Activated CD4-positive, alpha-beta memory T cell treated with anti-CD3 and anti-CD28 coated beads for 36 hours (primary cell): ENCODE results near the gene IMMP2L. TPM values are rescaled to one million over a fixed set of nuclear protein-coding genes. Genes with fewer than 3 reads are reported as not detected.
"Not testable (repeated sequence)": the region's sequence is repeated elsewhere in the genome, so short reads cannot be mapped to it uniquely, and the experiment has no call there.

Experiments used
- CTCF ChIA-PET: fragments of 350-600 bp; sonication (Branson Sonifier 250); formaldehyde crosslinking; loops from one replicate; lab custom pipeline; 2021; ENCODE audit warnings: antibody characterized with exemption, inconsistent platforms; lab: Charles Lee
- POLR2A ChIA-PET: fragments of 350-600 bp; sonication (Branson Sonifier 250); formaldehyde crosslinking; loops from one replicate; lab custom pipeline; 2021; ENCODE audit warnings: antibody characterized with exemption; lab: Charles Lee
- DNase-seq: peaks from one replicate; pipeline ENCODE4 v3.0.0-alpha.2; 2020
- H3K27ac Mint-ChIP-seq: one replicate; pipeline ENCODE4 v1.8.0; 2021; ENCODE audit warnings: mixed read lengths
- H3K27me3 Mint-ChIP-seq: one replicate; pipeline ENCODE4 v1.8.0; 2021; ENCODE audit warnings: mixed read lengths
- H3K36me3 Mint-ChIP-seq: one replicate; pipeline ENCODE4 v1.8.0; 2021; ENCODE audit warnings: mixed read lengths
- H3K4me1 Mint-ChIP-seq: one replicate; pipeline ENCODE4 v1.8.0; 2021; ENCODE audit warnings: low read depth, mixed read lengths
- H3K4me3 Mint-ChIP-seq: one replicate; pipeline ENCODE4 v1.8.0; 2021; ENCODE audit warnings: mild to moderate bottlenecking, mixed read lengths
- H3K9me3 Mint-ChIP-seq: one replicate; pipeline ENCODE4 v1.8.0; 2021; ENCODE audit warnings: mixed read lengths
- intact Hi-C: fragments of 100-400 bp; cut with micrococcal nuclease; formaldehyde crosslinking; loops from one replicate; pipeline ENCODE4 v1.15.1; 2023
- total RNA-seq, 2 experiments: library from RNA; stranded (reverse); gene quantifications; one replicate each; pipeline ENCODE4 v1.2.3, GENCODE V29; 2021

IMMP2L gene
- total RNA-seq, 2 experiments from 2014 or later = 14.4 to 20.5 TPM

- Mint-ChIP-seq H3K9me3 (peaks cover 9% of the 10 kb centered on the region), H3K4me1 (no peaks in the 10 kb centered on the region), H3K4me3 (no peak overlapping the region), H3K36me3 (peaks cover 44% of the 10 kb centered on the region), H3K27ac (no peak overlapping the region), H3K27me3 (no peaks in the 10 kb centered on the region)
- ChIA-PET CTCF (no interaction called here), POLR2A (no interaction called here)
- intact Hi-C loops = no loop called here
- DNase-seq = no peak
These were observed 44.0 kb downstream of the IMMP2L start for GRCh38 chr7:111518264-111518663.

- no peak overlapping the region for H3K27ac Mint-ChIP-seq
- CTCF ChIA-PET = no interaction called here
- H3K4me1 Mint-ChIP-seq = peaks cover 3% of the 10 kb centered on the region
- H3K27me3 Mint-ChIP-seq = no peaks in the 10 kb centered on the region
- intact Hi-C loops = no loop called here
- POLR2A ChIA-PET = no interaction called here
- peaks cover 9% of the 10 kb centered on the region for H3K9me3 Mint-ChIP-seq
- no peak for DNase-seq
- no peak overlapping the region for H3K4me3 Mint-ChIP-seq
- peaks cover 48% of the 10 kb centered on the region for H3K36me3 Mint-ChIP-seq
These were observed 44.7 kb downstream of the IMMP2L start for GRCh38 chr7:111517549-111517951.

GRCh38 chr7:111516612-111517011 is 45.7 kb downstream of the IMMP2L start:
- no peaks in the 10 kb centered on the region for H3K27me3 Mint-ChIP-seq
- peaks cover under 1% of the 10 kb centered on the region for H3K9me3 Mint-ChIP-seq
- H3K36me3 Mint-ChIP-seq = peaks cover 45% of the 10 kb centered on the region
- no peak overlapping the region for H3K27ac Mint-ChIP-seq
- DNase-seq = no peak
- peaks cover 8% of the 10 kb centered on the region for H3K4me1 Mint-ChIP-seq
- H3K4me3 Mint-ChIP-seq = no peak overlapping the region
- POLR2A ChIA-PET = no interaction called here
- intact Hi-C loops = no loop called here
- CTCF ChIA-PET = no interaction called here

GRCh38 chr7:111513566-111513965 is 48.7 kb downstream of the IMMP2L start:
- H3K36me3 Mint-ChIP-seq = peaks cover 20% of the 10 kb centered on the region
- H3K27ac Mint-ChIP-seq = no peak overlapping the region
- POLR2A ChIA-PET = no interaction called here
- no peaks in the 10 kb centered on the region for H3K27me3 Mint-ChIP-seq
- CTCF ChIA-PET = no interaction called here
- peaks cover 13% of the 10 kb centered on the region for H3K4me1 Mint-ChIP-seq
- no peaks in the 10 kb centered on the region for H3K9me3 Mint-ChIP-seq
- intact Hi-C loops = no loop called here
- H3K4me3 Mint-ChIP-seq = no peak overlapping the region
- no peak for DNase-seq

GRCh38 chr7:111511845-111512244 is 50.4 kb downstream of the IMMP2L start:
- no peaks in the 10 kb centered on the region for H3K9me3 Mint-ChIP-seq
- intact Hi-C loops = no loop called here
- peaks cover 23% of the 10 kb centered on the region for H3K36me3 Mint-ChIP-seq
- no peak overlapping the region for H3K4me3 Mint-ChIP-seq
- DNase-seq = no peak
- no peaks in the 10 kb centered on the region for H3K27me3 Mint-ChIP-seq
- H3K4me1 Mint-ChIP-seq = peaks cover 13% of the 10 kb centered on the region
- H3K27ac Mint-ChIP-seq = no peak overlapping the region
- POLR2A ChIA-PET = no interaction called here
- CTCF ChIA-PET = no interaction called here

- CTCF ChIA-PET = no interaction called here
- peaks cover 13% of the 10 kb centered on the region for H3K4me1 Mint-ChIP-seq
- H3K36me3 Mint-ChIP-seq = peaks cover 25% of the 10 kb centered on the region
- no peaks in the 10 kb centered on the region for H3K9me3 Mint-ChIP-seq
- no peaks in the 10 kb centered on the region for H3K27me3 Mint-ChIP-seq
- POLR2A ChIA-PET = no interaction called here
- no peak overlapping the region for H3K27ac Mint-ChIP-seq
- intact Hi-C loops = no loop called here
- no peak overlapping the region for H3K4me3 Mint-ChIP-seq
- DNase-seq = no peak
These were observed 51.5 kb downstream of the IMMP2L start for GRCh38 chr7:111510584-111511378.

GRCh38 chr7:111510062-111510461 is 52.2 kb downstream of the IMMP2L start:
- no peak for DNase-seq
- H3K4me3 Mint-ChIP-seq = no peak overlapping the region
- intact Hi-C loops = no loop called here
- H3K27ac Mint-ChIP-seq = no peak overlapping the region
- POLR2A ChIA-PET = no interaction called here
- peaks cover 27% of the 10 kb centered on the region for H3K36me3 Mint-ChIP-seq
- CTCF ChIA-PET = no interaction called here
- H3K4me1 Mint-ChIP-seq = peaks cover 13% of the 10 kb centered on the region
- no peaks in the 10 kb centered on the region for H3K9me3 Mint-ChIP-seq
- H3K27me3 Mint-ChIP-seq = no peaks in the 10 kb centered on the region

GRCh38 chr7:111509288-111509687 is 53.0 kb downstream of the IMMP2L start:
- ChIA-PET POLR2A (no interaction called here), CTCF (interaction anchor here (0.7 kb wide), 1 partner anchor 379 kb away, joined by 3 read pairs; no protein-coding TSS in a partner anchor)

GRCh38 chr7:111508387-111508786 is 53.9 kb downstream of the IMMP2L start:
- CTCF ChIA-PET = no interaction called here
- H3K4me1 Mint-ChIP-seq = peaks cover 13% of the 10 kb centered on the region
- DNase-seq = no peak

More at GRCh38 chr7:111509288-111509687, 53.0 kb downstream of the IMMP2L start:
- no peak for DNase-seq
- peaks cover 13% of the 10 kb centered on the region for H3K4me1 Mint-ChIP-seq
- no peak overlapping the region for H3K4me3 Mint-ChIP-seq
- no peaks in the 10 kb centered on the region for H3K27me3 Mint-ChIP-seq
- intact Hi-C loops = no loop called here
- H3K9me3 Mint-ChIP-seq = no peaks in the 10 kb centered on the region
- peaks cover 27% of the 10 kb centered on the region for H3K36me3 Mint-ChIP-seq
- no peak overlapping the region for H3K27ac Mint-ChIP-seq

GRCh38 chr7:111505422-111505821 is 56.9 kb downstream of the IMMP2L start:
- peaks cover 23% of the 10 kb centered on the region for H3K36me3 Mint-ChIP-seq
- H3K9me3 Mint-ChIP-seq, H3K4me3 Mint-ChIP-seq, DNase-seq, CTCF ChIA-PET, H3K27me3 Mint-ChIP-seq, intact Hi-C loops, POLR2A ChIA-PET, H3K4me1 Mint-ChIP-seq, H3K27ac Mint-ChIP-seq: not testable (repeated sequence)

More at GRCh38 chr7:111508387-111508786, 53.9 kb downstream of the IMMP2L start:
- intact Hi-C loops = no loop called here
- POLR2A ChIA-PET = no interaction called here
- Mint-ChIP-seq H3K27ac (no peak overlapping the region), H3K9me3 (no peaks in the 10 kb centered on the region), H3K27me3 (no peaks in the 10 kb centered on the region), H3K36me3 (peaks cover 26% of the 10 kb centered on the region), H3K4me3 (no peak overlapping the region)

GRCh38 chr7:111501799-111502198 is 60.5 kb downstream of the IMMP2L start:
- Mint-ChIP-seq H3K4me1 (peaks cover 10% of the 10 kb centered on the region), H3K36me3 (peaks cover 14% of the 10 kb centered on the region)
- CTCF ChIA-PET, H3K4me3 Mint-ChIP-seq, POLR2A ChIA-PET, H3K27ac Mint-ChIP-seq, H3K9me3 Mint-ChIP-seq, intact Hi-C loops, H3K27me3 Mint-ChIP-seq, DNase-seq: not testable (repeated sequence)

GRCh38 chr7:111499027-111499426 is 63.3 kb downstream of the IMMP2L start:
- H3K27me3 Mint-ChIP-seq = no peaks in the 10 kb centered on the region
- H3K4me3 Mint-ChIP-seq = no peak overlapping the region
- H3K27ac Mint-ChIP-seq = no peak overlapping the region
- DNase-seq = peak; percentile 17
- ChIA-PET POLR2A (no interaction called here), CTCF (no interaction called here)
- H3K4me1 Mint-ChIP-seq = peaks cover 10% of the 10 kb centered on the region
- peaks cover 8% of the 10 kb centered on the region for H3K36me3 Mint-ChIP-seq
- intact Hi-C loops = no loop called here
- H3K9me3 Mint-ChIP-seq = peaks cover 7% of the 10 kb centered on the region
